ENCODE results near the gene CHRNE.
"Not testable (repeated sequence)": the region's sequence is repeated elsewhere in the genome, so short reads cannot be mapped to it uniquely, and the experiment has no call there.

CHRNE gene

GRCh38 chr17:4940555-4941318, 37.8 kb upstream of the CHRNE start:
- peak overlapping the region; percentile 50 to 100 (median 96) for H3K27ac ChIP-seq
- peak overlapping the region; percentile 42 to 89 (median 77) for H3K4me3 ChIP-seq

- peak within 1 kb of the TSS; percentile 68 to 100 (median 96) for H3K27ac ChIP-seq
- peak within 1 kb of the TSS; percentile 42 to 89 (median 77) for H3K4me3 ChIP-seq
Measured at GRCh38 chr17:4939796-4940554, 37.1 kb upstream of the CHRNE start, which contains the start of the genes RNF167 and SLC25A11. TSS of gene RNF167 (plus strand) at chr17:4940268. CDS start at chr17:4940910, 642 bp downstream. TSS of gene SLC25A11 (minus strand) at chr17:4940046. CDS start at chr17:4939910, 136 bp downstream.

GRCh38 chr17:4939546-4939795, 36.6 kb upstream of the CHRNE start:
- peak overlapping the region; percentile 68 to 100 (median 96) for H3K27ac ChIP-seq
- peak overlapping the region; percentile 42 to 89 (median 77) for H3K4me3 ChIP-seq

- H3K4me3 ChIP-seq = peak overlapping the region; percentile 42 to 89 (median 77)
Measured at GRCh38 chr17:4938688-4939545, 36.0 kb upstream of the CHRNE start.

GRCh38 chr17:4938069-4938491, 35.2 kb upstream of the CHRNE start:
- H3K27ac ChIP-seq = peak overlapping the region in 8 of 21 experiments; percentile 87 to 100 (median 94)

More at GRCh38 chr17:4938688-4939545, 36.0 kb upstream of the CHRNE start:
- H3K27ac ChIP-seq = peak overlapping the region; percentile 68 to 100 (median 96)

GRCh38 chr17:4937553-4937952, 34.7 kb upstream of the CHRNE start:
- Histone ChIP-seq H3K4me3 (no peak overlapping the region), H3K27ac (peak overlapping the region in 1 of 21 experiments; percentile 95)

More at GRCh38 chr17:4938069-4938491, 35.2 kb upstream of the CHRNE start:
- peak overlapping the region in 1 of 7 experiments; percentile 77 for H3K4me3 ChIP-seq

- peak overlapping the region in 6 of 21 experiments; percentile 24 to 58 (median 43) for H3K27ac ChIP-seq
- H3K4me3 ChIP-seq = no peak overlapping the region
Measured at GRCh38 chr17:4936436-4936835, 33.5 kb upstream of the CHRNE start.

GRCh38 chr17:4935650-4936049, 32.8 kb upstream of the CHRNE start:
- Histone ChIP-seq H3K4me3 (no peak overlapping the region), H3K27ac (peak overlapping the region in 10 of 21 experiments; percentile 1 to 52 (median 30))

- Histone ChIP-seq H3K27ac (peak overlapping the region in 3 of 21 experiments; percentile 2 to 34 (median 8)), H3K4me3 (no peak overlapping the region)
Measured at GRCh38 chr17:4934173-4934979, 31.5 kb upstream of the CHRNE start.

- H3K4me3 ChIP-seq = no peak overlapping the region
- H3K27ac ChIP-seq = peak overlapping the region in 3 of 21 experiments; percentile 2 to 34 (median 8)
Measured at GRCh38 chr17:4933646-4934045, 30.7 kb upstream of the CHRNE start.

- Histone ChIP-seq H3K27ac (no peak overlapping the region), H3K4me3 (no peak overlapping the region)
Measured at GRCh38 chr17:4932756-4933155, 29.9 kb upstream of the CHRNE start.

GRCh38 chr17:4931963-4932362, 29.1 kb upstream of the CHRNE start, which contains the start of gene GP1BA:
TSS of gene GP1BA (plus strand) at chr17:4932277. CDS start at chr17:4932605, 328 bp downstream.
- no peak within 1 kb of the TSS for H3K4me3 ChIP-seq
- H3K27ac ChIP-seq = no peak within 1 kb of the TSS

GRCh38 chr17:4928881-4929280, 26.0 kb upstream of the CHRNE start:
- no peak overlapping the region for H3K27ac ChIP-seq
- no peak overlapping the region for H3K4me3 ChIP-seq

- H3K4me3 ChIP-seq, H3K27ac ChIP-seq: not testable (repeated sequence)
Measured at GRCh38 chr17:4926577-4927335, 23.9 kb upstream of the CHRNE start.

- peak overlapping the region in 1 of 21 experiments; percentile 73 for H3K27ac ChIP-seq
- no peak overlapping the region for H3K4me3 ChIP-seq
Measured at GRCh38 chr17:4921320-4921719, 18.4 kb upstream of the CHRNE start.

GRCh38 chr17:4920351-4921048, 17.6 kb upstream of the CHRNE start:
- Histone ChIP-seq H3K27ac (peak overlapping the region in 8 of 21 experiments; percentile 25 to 75 (median 60)), H3K4me3 (no peak overlapping the region)

GRCh38 chr17:4919511-4920047, 16.7 kb upstream of the CHRNE start:
- H3K4me3 ChIP-seq = no peak overlapping the region
- peak overlapping the region in 4 of 21 experiments; percentile 69 to 75 (median 74) for H3K27ac ChIP-seq

Measured in skin epidermis (tissue), 12 donors.